OCI-LY3 (cell line): ENCODE measurements around the gene RFC5.

Source experiments
- EZH2phosphoT487 ChIP-seq: fragments of 200-600 bp; shearing (Covaris generic); IDR thresholded peaks from 2 replicates; pipeline ENCODE4 v1.6.1; 2018; ENCODE audit warnings: antibody characterized with exemption, mixed run types, low read depth
- TF ChIP-seq, protein P1 (sequence below): fragments of 200-600, 300-600 bp; sonication (generic); IDR thresholded peaks from 2 replicates; pipeline ENCODE4 v1.5.1; 2014; ENCODE audit warnings: antibody characterized with exemption, low read length, low read depth

DNA sequence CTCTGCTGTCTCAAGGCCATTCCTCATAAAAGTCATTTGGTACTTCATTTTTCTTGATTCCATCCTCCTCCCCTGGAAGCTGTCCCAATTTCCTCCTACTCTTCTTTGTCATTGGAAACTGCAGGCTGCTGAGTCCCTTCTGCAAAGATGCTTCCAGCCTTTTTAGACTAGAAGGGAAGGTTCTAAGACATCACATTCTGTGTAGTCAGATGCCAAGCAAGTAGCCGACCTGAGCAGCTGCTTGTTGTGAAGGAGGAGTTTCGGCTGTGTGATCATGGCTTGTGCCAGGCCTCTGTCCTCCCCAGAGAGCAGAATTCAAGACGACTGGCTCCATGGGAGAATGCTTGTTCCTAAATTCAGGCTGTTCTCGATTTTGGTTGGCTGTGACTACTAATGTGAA lies 8.7 kb downstream of the RFC5 start:
- TF ChIP-seq, protein P1, sequence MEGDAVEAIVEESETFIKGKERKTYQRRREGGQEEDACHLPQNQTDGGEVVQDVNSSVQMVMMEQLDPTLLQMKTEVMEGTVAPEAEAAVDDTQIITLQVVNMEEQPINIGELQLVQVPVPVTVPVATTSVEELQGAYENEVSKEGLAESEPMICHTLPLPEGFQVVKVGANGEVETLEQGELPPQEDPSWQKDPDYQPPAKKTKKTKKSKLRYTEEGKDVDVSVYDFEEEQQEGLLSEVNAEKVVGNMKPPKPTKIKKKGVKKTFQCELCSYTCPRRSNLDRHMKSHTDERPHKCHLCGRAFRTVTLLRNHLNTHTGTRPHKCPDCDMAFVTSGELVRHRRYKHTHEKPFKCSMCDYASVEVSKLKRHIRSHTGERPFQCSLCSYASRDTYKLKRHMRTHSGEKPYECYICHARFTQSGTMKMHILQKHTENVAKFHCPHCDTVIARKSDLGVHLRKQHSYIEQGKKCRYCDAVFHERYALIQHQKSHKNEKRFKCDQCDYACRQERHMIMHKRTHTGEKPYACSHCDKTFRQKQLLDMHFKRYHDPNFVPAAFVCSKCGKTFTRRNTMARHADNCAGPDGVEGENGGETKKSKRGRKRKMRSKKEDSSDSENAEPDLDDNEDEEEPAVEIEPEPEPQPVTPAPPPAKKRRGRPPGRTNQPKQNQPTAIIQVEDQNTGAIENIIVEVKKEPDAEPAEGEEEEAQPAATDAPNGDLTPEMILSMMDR, result no peak
- TF ChIP-seq EZH2phosphoT487, result no peak
